ENCODE data around the gene RRAD. TPM values are rescaled to one million over a fixed set of nuclear protein-coding genes. Genes with fewer than 3 reads are reported as not detected.

The RRAD gene
- polyA plus RNA-seq, 1 donor from 2014 or later, result 1.0 TPM

DNA sequence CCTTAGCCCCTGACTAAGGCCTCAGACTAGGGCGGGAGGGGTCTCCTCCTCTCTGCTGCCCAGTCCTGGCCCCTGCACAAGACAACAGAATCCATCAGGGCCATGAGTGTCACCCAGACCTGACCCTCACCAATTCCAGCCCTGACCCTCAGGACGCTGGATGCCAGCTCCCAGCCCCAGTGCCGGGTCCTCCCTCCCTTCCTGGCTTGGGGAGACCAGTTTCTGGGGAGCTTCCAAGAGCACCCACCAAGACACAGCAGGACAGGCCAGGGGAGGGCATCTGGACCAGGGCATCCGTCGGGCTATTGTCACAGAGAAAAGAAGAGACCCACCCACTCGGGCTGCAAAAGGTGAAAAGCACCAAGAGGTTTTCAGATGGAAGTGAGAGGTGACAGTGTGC, 48.4 kb upstream of the RRAD start:
- Histone ChIP-seq H4K20me1 (ENCODE audit: insufficient read depth) (no peaks in the 10 kb centered on the region), H2AFZ (ENCODE audit: low read depth, low read length) (no peak overlapping the region), H3K9ac (ENCODE audit: low read length) (no peak overlapping the region), H3K4me3 (ENCODE audit: low read length) (no peak overlapping the region), H3F3A (ENCODE audit: insufficient read depth, low read length, poor library complexity, severe bottlenecking) (no peaks in the 10 kb centered on the region), H3K9me2 (ENCODE audit: insufficient read depth, low read length) (no peaks in the 10 kb centered on the region), H3K4me2 (ENCODE audit: low read length) (no peak overlapping the region), H3K27me3 (ENCODE audit: insufficient read depth, low read depth, low read length) (no peaks in the 10 kb centered on the region), H3K79me2 (replicated peaks; ENCODE audit: insufficient read depth, low read length) (no peaks in the 10 kb centered on the region), H3K36me3 (ENCODE audit: insufficient read depth, low read length) (no peaks in the 10 kb centered on the region), H3K27ac (ENCODE audit: low read length) (no peak overlapping the region), H3K9me3 (ENCODE audit: low read length) (no peaks in the 10 kb centered on the region)
- TF ChIP-seq TAF1 (IDR thresholded peaks at IDR 0.05; ENCODE audit: low read depth), result no peak
- no peak for TF ChIP-seq SMC3 (conservative IDR thresholded peaks at IDR 0.05; ENCODE audit: poor library complexity)
- TF ChIP-seq, protein P1, sequence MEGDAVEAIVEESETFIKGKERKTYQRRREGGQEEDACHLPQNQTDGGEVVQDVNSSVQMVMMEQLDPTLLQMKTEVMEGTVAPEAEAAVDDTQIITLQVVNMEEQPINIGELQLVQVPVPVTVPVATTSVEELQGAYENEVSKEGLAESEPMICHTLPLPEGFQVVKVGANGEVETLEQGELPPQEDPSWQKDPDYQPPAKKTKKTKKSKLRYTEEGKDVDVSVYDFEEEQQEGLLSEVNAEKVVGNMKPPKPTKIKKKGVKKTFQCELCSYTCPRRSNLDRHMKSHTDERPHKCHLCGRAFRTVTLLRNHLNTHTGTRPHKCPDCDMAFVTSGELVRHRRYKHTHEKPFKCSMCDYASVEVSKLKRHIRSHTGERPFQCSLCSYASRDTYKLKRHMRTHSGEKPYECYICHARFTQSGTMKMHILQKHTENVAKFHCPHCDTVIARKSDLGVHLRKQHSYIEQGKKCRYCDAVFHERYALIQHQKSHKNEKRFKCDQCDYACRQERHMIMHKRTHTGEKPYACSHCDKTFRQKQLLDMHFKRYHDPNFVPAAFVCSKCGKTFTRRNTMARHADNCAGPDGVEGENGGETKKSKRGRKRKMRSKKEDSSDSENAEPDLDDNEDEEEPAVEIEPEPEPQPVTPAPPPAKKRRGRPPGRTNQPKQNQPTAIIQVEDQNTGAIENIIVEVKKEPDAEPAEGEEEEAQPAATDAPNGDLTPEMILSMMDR (IDR thresholded peaks at IDR 0.05; ENCODE audit: poor library complexity, severe bottlenecking), result no peak
- TF ChIP-seq EP300 (conservative IDR thresholded peaks at IDR 0.05; ENCODE audit: poor library complexity, severe bottlenecking), result no peak

DNA sequence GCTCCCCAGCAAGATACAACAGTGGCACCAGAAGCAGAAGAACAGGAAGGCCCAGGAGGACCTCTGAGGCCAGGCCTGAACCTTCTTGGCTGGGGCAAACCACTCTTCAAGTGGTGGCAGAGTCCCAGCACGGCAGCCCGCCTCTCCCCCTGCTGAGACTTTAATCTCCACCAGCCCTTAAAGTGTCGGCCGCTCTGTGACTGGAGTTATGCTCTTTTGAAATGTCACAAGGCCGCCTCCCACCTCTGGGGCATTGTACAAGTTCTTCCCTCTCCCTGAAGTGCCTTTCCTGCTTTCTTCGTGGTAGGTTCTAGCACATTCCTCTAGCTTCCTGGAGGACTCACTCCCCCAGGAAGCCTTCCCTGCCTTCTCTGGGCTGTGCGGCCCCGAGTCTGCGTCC, 47.6 kb upstream of the RRAD start:
- Histone ChIP-seq H3K9me3 (ENCODE audit: low read length) (no peaks in the 10 kb centered on the region), H3K27ac (ENCODE audit: low read length) (no peak overlapping the region), H3K9ac (ENCODE audit: low read length) (no peak overlapping the region), H3K4me3 (ENCODE audit: low read length) (no peak overlapping the region), H3K9me2 (ENCODE audit: insufficient read depth, low read length) (no peaks in the 10 kb centered on the region), H3K4me2 (ENCODE audit: low read length) (no peak overlapping the region), H3K36me3 (ENCODE audit: insufficient read depth, low read length) (no peaks in the 10 kb centered on the region), H4K20me1 (ENCODE audit: insufficient read depth) (no peaks in the 10 kb centered on the region), H3K27me3 (ENCODE audit: insufficient read depth, low read depth, low read length) (no peaks in the 10 kb centered on the region), H3F3A (ENCODE audit: insufficient read depth, low read length, poor library complexity, severe bottlenecking) (no peaks in the 10 kb centered on the region), H3K79me2 (replicated peaks; ENCODE audit: insufficient read depth, low read length) (no peaks in the 10 kb centered on the region), H2AFZ (ENCODE audit: low read depth, low read length) (no peak overlapping the region)
- TF ChIP-seq POLR2AphosphoS5 (IDR thresholded peaks at IDR 0.05) (no peak), MXI1 (conservative IDR thresholded peaks at IDR 0.05; ENCODE audit: poor library complexity, severe bottlenecking) (no peak), EZH2 (IDR thresholded peaks at IDR 0.05; ENCODE audit: borderline replicate concordance, insufficient read depth, low read length, poor library complexity, severe bottlenecking) (no peak), EP300 (conservative IDR thresholded peaks at IDR 0.05; ENCODE audit: poor library complexity, severe bottlenecking) (no peak), TAF1 (IDR thresholded peaks at IDR 0.05; ENCODE audit: low read depth) (no peak), RAD21 (conservative IDR thresholded peaks at IDR 0.05) (no peak), SMC3 (conservative IDR thresholded peaks at IDR 0.05; ENCODE audit: poor library complexity) (no peak)
- TF ChIP-seq, protein P2, sequence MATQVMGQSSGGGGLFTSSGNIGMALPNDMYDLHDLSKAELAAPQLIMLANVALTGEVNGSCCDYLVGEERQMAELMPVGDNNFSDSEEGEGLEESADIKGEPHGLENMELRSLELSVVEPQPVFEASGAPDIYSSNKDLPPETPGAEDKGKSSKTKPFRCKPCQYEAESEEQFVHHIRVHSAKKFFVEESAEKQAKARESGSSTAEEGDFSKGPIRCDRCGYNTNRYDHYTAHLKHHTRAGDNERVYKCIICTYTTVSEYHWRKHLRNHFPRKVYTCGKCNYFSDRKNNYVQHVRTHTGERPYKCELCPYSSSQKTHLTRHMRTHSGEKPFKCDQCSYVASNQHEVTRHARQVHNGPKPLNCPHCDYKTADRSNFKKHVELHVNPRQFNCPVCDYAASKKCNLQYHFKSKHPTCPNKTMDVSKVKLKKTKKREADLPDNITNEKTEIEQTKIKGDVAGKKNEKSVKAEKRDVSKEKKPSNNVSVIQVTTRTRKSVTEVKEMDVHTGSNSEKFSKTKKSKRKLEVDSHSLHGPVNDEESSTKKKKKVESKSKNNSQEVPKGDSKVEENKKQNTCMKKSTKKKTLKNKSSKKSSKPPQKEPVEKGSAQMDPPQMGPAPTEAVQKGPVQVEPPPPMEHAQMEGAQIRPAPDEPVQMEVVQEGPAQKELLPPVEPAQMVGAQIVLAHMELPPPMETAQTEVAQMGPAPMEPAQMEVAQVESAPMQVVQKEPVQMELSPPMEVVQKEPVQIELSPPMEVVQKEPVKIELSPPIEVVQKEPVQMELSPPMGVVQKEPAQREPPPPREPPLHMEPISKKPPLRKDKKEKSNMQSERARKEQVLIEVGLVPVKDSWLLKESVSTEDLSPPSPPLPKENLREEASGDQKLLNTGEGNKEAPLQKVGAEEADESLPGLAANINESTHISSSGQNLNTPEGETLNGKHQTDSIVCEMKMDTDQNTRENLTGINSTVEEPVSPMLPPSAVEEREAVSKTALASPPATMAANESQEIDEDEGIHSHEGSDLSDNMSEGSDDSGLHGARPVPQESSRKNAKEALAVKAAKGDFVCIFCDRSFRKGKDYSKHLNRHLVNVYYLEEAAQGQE (IDR thresholded peaks at IDR 0.05; ENCODE audit: borderline replicate concordance), result no peak
- TF ChIP-seq, protein P1 (IDR thresholded peaks at IDR 0.05; ENCODE audit: poor library complexity, severe bottlenecking), result no peak
